K562 (cell line): ENCODE measurements around the gene GPD2. TPM values are rescaled to one million over a fixed set of nuclear protein-coding genes. Genes with fewer than 3 reads are reported as not detected.

Source experiments
- BCL6 ChIP-seq: fragments of 250-450 bp; sonication (Bioruptor Pico); IDR thresholded peaks from 2 replicates; pipeline ENCODE4 v1.4.0; 2020
- BDP1 ChIP-seq: IDR thresholded peaks from 3 replicates; pipeline ENCODE4 v1.6.1; 2011; ENCODE audit not compliant: insufficient read length, insufficient read depth
- CC2D1A ChIP-seq: fragments of 450-650 bp; IDR thresholded peaks from 2 replicates; pipeline ENCODE4 v1.6.1; 2017; ENCODE audit warnings: mild to moderate bottlenecking
- HDAC3 ChIP-seq: fragments of 450-650 bp; IDR thresholded peaks from 2 replicates; pipeline ENCODE4 v1.6.1; 2018; ENCODE audit warnings: borderline replicate concordance, mild to moderate bottlenecking, moderate library complexity; ENCODE audit not compliant: partially characterized antibody
- HMG20A ChIP-seq: fragments of 450-650 bp; formaldehyde crosslinking; conservative IDR thresholded peaks from 2 replicates; pipeline ENCODE4 v1.4.0; 2020; ENCODE audit warnings: mild to moderate bottlenecking, mixed read lengths
- LEF1 ChIP-seq: fragments of 450-650 bp; IDR thresholded peaks from 2 replicates; pipeline ENCODE4 v1.6.1; 2016; ENCODE audit warnings: mild to moderate bottlenecking
- MEIS2 ChIP-seq: fragments of 450-650 bp; IDR thresholded peaks from 2 replicates; pipeline ENCODE4 v1.6.1; 2014; ENCODE audit warnings: mild to moderate bottlenecking; ENCODE audit not compliant: partially characterized antibody
- NR2C1 ChIP-seq, 2 experiments: fragments of 450-650 bp; IDR thresholded peaks; 2 replicates each; pipeline ENCODE4 v1.6.1; 2017; ENCODE audit warnings: mild to moderate bottlenecking in 2 of 2, antibody characterized with exemption in 1 of 2, inconsistent platforms in 1 of 2, missing compliant biosample characterization in 1 of 2, missing genetic modification characterization in 1 of 2
- PKNOX1 ChIP-seq: fragments of 450-650 bp; IDR thresholded peaks from 2 replicates; pipeline ENCODE4 v1.6.1; 2016
- SREBF1 ChIP-seq: fragments of 150-350 bp; IDR thresholded peaks from 2 replicates; pipeline ENCODE4 v1.6.1; 2014; ENCODE audit warnings: antibody characterized with exemption, low read depth, low read length, borderline replicate concordance
- TARDBP ChIP-seq: fragments of 450-650 bp; IDR thresholded peaks from 2 replicates; pipeline ENCODE4 v1.6.1; 2016
- USF2 ChIP-seq: sonication (generic); formaldehyde crosslinking; IDR thresholded peaks from 2 replicates; pipeline ENCODE4 v1.5.0; 2020; ENCODE audit warnings: missing genetic modification reagents
- ZFP36 ChIP-seq: fragments of 150-350 bp; IDR thresholded peaks from 2 replicates; pipeline ENCODE4 v1.6.1; 2018; ENCODE audit warnings: low read length, low read depth; ENCODE audit not compliant: partially characterized antibody
- ZNF274 ChIP-seq: IDR thresholded peaks from 2 replicates; pipeline ENCODE4 v1.6.1; 2011; ENCODE audit warnings: low read depth, mild to moderate bottlenecking, low read length, moderate library complexity, borderline replicate concordance
- ZNF717 ChIP-seq: fragments of 250-450 bp; sonication (Bioruptor Pico); IDR thresholded peaks from 2 replicates; pipeline ENCODE4 v1.5.0; 2021
- ZNF764 ChIP-seq: fragments of 250-450 bp; sonication (Bioruptor Pico); IDR thresholded peaks from 2 replicates; pipeline ENCODE4 v1.4.0; 2020; ENCODE audit warnings: low read depth, mild to moderate bottlenecking, moderate library complexity
- polyA plus RNA-seq, 8 experiments: library from polyadenylated mRNA; depleted of rRNA in 4 of 8; stranded (reverse) in 5 of 8; unstranded in 3 of 8; fragments of >200 nt; fragmentation: Nextera tagmentation in 2 of 8; fragmentation: Illumina TruSeq in 1 of 8; extraction: Ambion mirVana in 2 of 8; extraction: Trizol in 1 of 8; gene quantifications; 2 replicates each; pipeline versions ENCODE4 v1.2.1 to v1.2.3, GENCODE V29; 2011 to 2014; ENCODE audit warnings: inconsistent platforms in 1 of 8, missing spikeins in 1 of 8
- total RNA-seq, 7 experiments: library from RNA; depleted of rRNA in 6 of 7; stranded (reverse); fragments of >200 nt in 6 of 7; fragmentation: Illumina TruSeq in 2 of 7; extraction: Trizol in 2 of 7; gene quantifications; 2 replicates each; pipeline versions ENCODE4 v1.2.1 to v1.2.3, GENCODE V29; 2011 to 2021; ENCODE audit warnings: low replicate concordance in 1 of 7

GPD2 gene
- total and polyA plus RNA-seq, 9 of the 15 experiments (the other 6 are each of a cell fraction or from before 2014, with no cell fraction given), result 5.2 to 39.2 (median 19.0) TPM

- TF ChIP-seq USF2 (CRISPR knock-in tag) (no peak), LEF1 (peak; percentile 66), ZNF274 (no peak), SREBF1 (no peak), HDAC3 (peak; percentile 23), CC2D1A (no peak), HMG20A (no peak), BDP1 (no peak), ZNF764 (no peak), TARDBP (no peak), BCL6 (CRISPR knock-in tag) (no peak), ZFP36 (no peak), MEIS2 (peak; percentile 10), ZNF717 (CRISPR knock-in tag) (no peak), PKNOX1 (0 out of 2 replicates have a peak, but pooled peaks have one; percentile 6), NR2C1 (IDR thresholded peaks at IDR 0.05) (no peak), NR2C1 (tag; IDR thresholded peaks at IDR 0.05) (no peak)
- TF ChIP-seq, all 486 proteins: peak for 65
These were observed 5.2 kb upstream of the GPD2 start (continued) for GRCh38 chr2:156430980-156431358.
